HCT116 (cell line): ENCODE data around the gene SMG6. TPM values are rescaled to one million over a fixed set of nuclear protein-coding genes. Genes with fewer than 3 reads are reported as not detected.

Source experiments
- ATAC-seq: fragments of 200-7000 bp; cut with Tn5 transposase; 2 replicates; pipeline ENCODE4 v1.9.1; 2020; ENCODE audit warnings: mild to moderate bottlenecking, moderate library complexity
- BruUV-seq: library from RNA; stranded (reverse); fragments of 400-500 nt; replicated peaks from 2 replicates; lab custom pipeline; 2021; lab: Mats Ljungman, UMichigan
- CTCF ChIA-PET: fragments of 300-600 bp; sonication (Branson Sonifier 250); formaldehyde crosslinking; loops from one replicate; lab custom pipeline; 2021; ENCODE audit warnings: antibody characterized with exemption; lab: Charles Lee
- POLR2A ChIA-PET: fragments of 300-600, 350-600 bp; sonication (Branson Sonifier 250); formaldehyde crosslinking; loops from one replicate; lab custom pipeline; 2021; ENCODE audit warnings: antibody characterized with exemption; lab: Charles Lee
- RAD21 ChIA-PET, 2 experiments: fragments of 300-600 bp; sonication (Branson Sonifier 250); formaldehyde crosslinking; loops; one replicate each; lab custom pipeline; 2023; ENCODE audit warnings: low total read pairs in 2 of 2; ENCODE audit not compliant: uncharacterized antibody in 2 of 2, unreplicated experiment in 2 of 2, low non-redundant PET in 1 of 2; lab: Charles Lee
- DNase-seq: peaks from one replicate; pipeline ENCODE4 v3.0.0-alpha.2; 2010; ENCODE audit warnings: low read depth, low spot score
- H2AFZ ChIP-seq: fragments of 200-600 bp; shearing (Covaris generic), sonication (generic); 2 replicates; pipeline ENCODE4 v1.6.1; 2017; ENCODE audit warnings: low read depth, mixed run types, mixed read lengths, antibody characterized with exemption, low read length; ENCODE audit not compliant: poor library complexity, severe bottlenecking
- H3K27ac ChIP-seq: 2 replicates; pipeline ENCODE4 v1.5.1; 2012; ENCODE audit warnings: low read depth, low read length
- H3K27me3 ChIP-seq: fragments of 200-600 bp; sonication (generic); 2 replicates; pipeline ENCODE4 v1.6.1; 2016; ENCODE audit warnings: mixed run types, low read length, mixed read lengths; ENCODE audit not compliant: insufficient read depth
- H3K36me3 ChIP-seq, 2 experiments: fragments of 200-500 bp in 1 of 2; fragments of 200-600 bp in 1 of 2; sonication (Bioruptor generic) in 1 of 2; sonication (generic) in 1 of 2; 2 replicates each; pipeline versions ENCODE4 v1.5.1 to v1.6.1; 2014 to 2016; ENCODE audit warnings: low read length in 2 of 2, inconsistent platforms in 1 of 2, mixed read lengths in 1 of 2, mixed run types in 1 of 2; ENCODE audit not compliant: insufficient read depth in 2 of 2, control insufficient read depth in 1 of 2
- H3K4me1 ChIP-seq, 2 experiments: fragments of 200-600 bp in 1 of 2; sonication (generic) in 1 of 2; 2 replicates each; pipeline versions ENCODE4 v1.5.1 to v1.6.1; 2012 to 2017; ENCODE audit warnings: low read length in 2 of 2, inconsistent platforms in 1 of 2, mild to moderate bottlenecking in 1 of 2, mixed read lengths in 1 of 2, mixed run types in 1 of 2, moderate library complexity in 1 of 2; ENCODE audit not compliant: insufficient read depth in 2 of 2, control insufficient read depth in 1 of 2
- H3K4me2 ChIP-seq: fragments of 200-600 bp; sonication (generic); 2 replicates; pipeline ENCODE4 v1.6.1; 2017; ENCODE audit warnings: mixed run types, low read length, mixed read lengths
- H3K4me3 ChIP-seq, 2 experiments: fragments of 200-600 bp in 1 of 2; sonication (generic) in 1 of 2; replicated peaks in 1 of 2; 2 replicates each; pipeline ENCODE4 v1.5.1; 2011 to 2016; ENCODE audit warnings: low read length in 2 of 2, control low read depth in 1 of 2, low read depth in 1 of 2, mild to moderate bottlenecking in 1 of 2, mixed read lengths in 1 of 2, mixed run types in 1 of 2
- H3K79me2 ChIP-seq: fragments of 200-600 bp; sonication (generic); 2 replicates; pipeline ENCODE4 v1.6.1; 2017; ENCODE audit warnings: mild to moderate bottlenecking, mixed run types, low read length, moderate library complexity, mixed read lengths; ENCODE audit not compliant: insufficient read depth
- H3K9ac ChIP-seq: fragments of 200-600 bp; sonication (generic); 2 replicates; pipeline ENCODE4 v1.6.1; 2016; ENCODE audit warnings: low read length, mixed read lengths
- H3K9me2 ChIP-seq: fragments of 200-600 bp; sonication (generic), shearing (Covaris generic); 2 replicates; pipeline ENCODE4 v1.6.1; 2017; ENCODE audit warnings: mixed run types, mild to moderate bottlenecking, moderate library complexity; ENCODE audit not compliant: insufficient read depth
- H3K9me3 ChIP-seq, 2 experiments: fragments of 200-500 bp in 1 of 2; fragments of 200-600 bp in 1 of 2; sonication (Bioruptor generic) in 1 of 2; sonication (generic) in 1 of 2; 2 replicates each; pipeline ENCODE4 v1.6.1; 2014 to 2017; ENCODE audit warnings: low read length in 2 of 2, mixed read lengths in 2 of 2, inconsistent platforms in 1 of 2, low read depth in 1 of 2, mild to moderate bottlenecking in 1 of 2, mixed run types in 1 of 2, moderate library complexity in 1 of 2; ENCODE audit not compliant: control insufficient read depth in 1 of 2, insufficient read depth in 1 of 2
- H4K20me1 ChIP-seq: fragments of 200-600 bp; sonication (generic), shearing (Covaris generic); 2 replicates; pipeline ENCODE4 v1.6.1; 2017; ENCODE audit warnings: mixed run types, mild to moderate bottlenecking, moderate library complexity; ENCODE audit not compliant: insufficient read depth
- CEBPB ChIP-seq: IDR thresholded peaks from 2 replicates; pipeline ENCODE4 v1.6.1; 2012; ENCODE audit warnings: low read depth
- EZH2 ChIP-seq: fragments of 200-600 bp; sonication (generic); IDR thresholded peaks from 2 replicates; pipeline ENCODE4 v1.6.1; 2017; ENCODE audit warnings: antibody characterized with exemption, mixed run types
- FOSL1 ChIP-seq: IDR thresholded peaks from 2 replicates; pipeline ENCODE4 v1.6.1; 2012; ENCODE audit warnings: low read depth
- POLR2AphosphoS5 ChIP-seq: IDR thresholded peaks from 2 replicates; pipeline ENCODE4 v1.6.1; 2011; ENCODE audit warnings: mild to moderate bottlenecking, low read depth, low read length, moderate library complexity
- RAD21 ChIP-seq: IDR thresholded peaks from 2 replicates; pipeline ENCODE4 v1.6.1; 2012; ENCODE audit warnings: low read depth, mild to moderate bottlenecking
- REST ChIP-seq: IDR thresholded peaks from 2 replicates; pipeline ENCODE4 v1.6.1; 2012; ENCODE audit warnings: low read depth
- SIN3A ChIP-seq: IDR thresholded peaks from 2 replicates; pipeline ENCODE4 v1.6.1; 2012; ENCODE audit warnings: low read depth
- SP1 ChIP-seq: IDR thresholded peaks from 2 replicates; pipeline ENCODE4 v1.6.1; 2012; ENCODE audit warnings: low read depth
- SRF ChIP-seq: IDR thresholded peaks from 2 replicates; pipeline ENCODE4 v1.6.1; 2012; ENCODE audit warnings: low read depth
- TCF7L2 ChIP-seq: IDR thresholded peaks from 2 replicates; pipeline ENCODE4 v1.7.0; 2011; ENCODE audit warnings: borderline replicate concordance, inconsistent platforms; ENCODE audit not compliant: insufficient read depth, insufficient read length; ENCODE audit errors: extremely low read depth
- YY1 ChIP-seq: IDR thresholded peaks from 2 replicates; pipeline ENCODE4 v1.6.1; 2011; ENCODE audit warnings: low read length, low read depth, moderate library complexity, mild to moderate bottlenecking; ENCODE audit not compliant: insufficient replicate concordance; ENCODE audit errors: extremely low read depth
- ZBTB33 ChIP-seq: IDR thresholded peaks from 2 replicates; pipeline ENCODE4 v1.6.1; 2011; ENCODE audit warnings: mild to moderate bottlenecking, low read length, moderate library complexity; ENCODE audit not compliant: insufficient replicate concordance; ENCODE audit errors: extremely low read depth
- intact Hi-C: fragments of 100-400 bp; cut with micrococcal nuclease; formaldehyde crosslinking; loops from 2 replicates; pipeline ENCODE4 v1.10.0; 2022
- total RNA-seq: library from RNA; stranded (reverse); gene quantifications from one replicate; pipeline ENCODE4 v1.2.1, GENCODE V29; 2021; ENCODE audit not compliant: unreplicated experiment
- TF ChIP-seq, protein P1 (sequence below): IDR thresholded peaks from 2 replicates; pipeline ENCODE4 v1.6.1; 2012
- TF ChIP-seq, protein P2 (sequence below): IDR thresholded peaks from 2 replicates; pipeline ENCODE4 v1.6.1; 2012

SMG6 gene
- total RNA-seq, 1 experiment from 2014 or later = 23.1 TPM

GRCh38 chr17:2180768-2181167 is 122.8 kb downstream of the SMG6 start (continued):
- TF ChIP-seq TCF7L2 = no peak
- no peak for TF ChIP-seq EZH2
- TF ChIP-seq, protein P1, sequence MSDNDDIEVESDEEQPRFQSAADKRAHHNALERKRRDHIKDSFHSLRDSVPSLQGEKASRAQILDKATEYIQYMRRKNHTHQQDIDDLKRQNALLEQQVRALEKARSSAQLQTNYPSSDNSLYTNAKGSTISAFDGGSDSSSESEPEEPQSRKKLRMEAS = no peak
- TF ChIP-seq, protein P2, sequence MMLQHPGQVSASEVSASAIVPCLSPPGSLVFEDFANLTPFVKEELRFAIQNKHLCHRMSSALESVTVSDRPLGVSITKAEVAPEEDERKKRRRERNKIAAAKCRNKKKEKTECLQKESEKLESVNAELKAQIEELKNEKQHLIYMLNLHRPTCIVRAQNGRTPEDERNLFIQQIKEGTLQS = no peak
- no peak for TF ChIP-seq SRF

DNA sequence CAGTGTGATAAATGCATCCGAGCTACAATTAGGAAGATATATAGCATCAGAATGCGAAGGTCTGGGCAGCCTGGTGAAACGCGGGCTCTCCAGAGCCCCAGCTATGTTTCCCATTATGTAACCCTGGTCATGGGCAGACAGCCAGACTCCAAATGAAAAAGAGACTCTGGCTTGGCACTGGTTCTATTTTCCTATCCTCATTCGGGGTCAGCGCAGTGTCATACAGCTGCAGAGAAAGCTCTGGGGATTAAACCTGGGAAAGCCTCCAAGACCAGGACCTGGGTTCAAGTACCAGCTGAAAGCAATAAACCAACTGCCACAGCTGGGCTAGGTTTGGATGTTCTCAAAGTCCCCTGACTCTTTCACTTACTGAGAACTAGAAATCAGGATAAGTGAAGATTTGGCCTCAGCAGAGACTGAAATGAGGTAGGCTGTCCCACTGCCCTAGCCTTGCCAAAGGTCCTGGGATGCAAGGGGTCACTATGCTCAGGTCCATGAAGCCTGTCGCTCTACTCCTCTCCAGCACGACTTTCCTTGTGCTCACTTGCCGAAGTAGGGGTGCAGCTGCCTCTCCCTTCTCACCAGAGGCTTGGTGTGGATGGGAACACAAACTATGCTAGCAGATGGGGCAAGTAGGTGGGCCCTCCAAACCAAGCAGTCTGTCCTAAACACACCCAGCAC is 123.8 kb downstream of the SMG6 start:
- no peak overlapping the region for H3K4me2 ChIP-seq
- ATAC-seq = no peak
- H3K27ac ChIP-seq = no peak overlapping the region
- no peak overlapping the region for H2AFZ ChIP-seq
- intact Hi-C loops = no loop called here
- TF ChIP-seq REST = no peak
- no peak for TF ChIP-seq EZH2
- TF ChIP-seq SRF = no peak
- no peak for TF ChIP-seq FOSL1
- TF ChIP-seq ZBTB33 = no peak
- TF ChIP-seq, protein P2 = no peak
- TF ChIP-seq RAD21 = no peak
- TF ChIP-seq SP1 = no peak
- TF ChIP-seq CEBPB = no peak
- no peak for TF ChIP-seq POLR2AphosphoS5
- TF ChIP-seq TCF7L2 = no peak
- TF ChIP-seq, protein P1 = no peak
- no peak for TF ChIP-seq SIN3A
- no peak for TF ChIP-seq YY1
- ChIA-PET POLR2A (no interaction called here), RAD21 (no interaction called here), CTCF (no interaction called here)
- no peak for DNase-seq
- H3K4me1 ChIP-seq = no peaks in the 10 kb centered on the region
- H3K9me3 ChIP-seq = no peaks in the 10 kb centered on the region
- H3K9me2 ChIP-seq = no peaks in the 10 kb centered on the region
- no peaks in the 10 kb centered on the region; a peak in 1 of 4 replicates for H3K36me3 ChIP-seq
- H3K9ac ChIP-seq = no peak overlapping the region
- H3K79me2 ChIP-seq = no peaks in the 10 kb centered on the region
- H3K4me3 ChIP-seq = no peak overlapping the region
- no peaks in the 10 kb centered on the region for H4K20me1 ChIP-seq
- H3K27me3 ChIP-seq = no peaks in the 10 kb centered on the region
- no TSS peak for BruUV-seq
